Stimulated activated CD8-positive, alpha-beta memory T cell treated with anti-CD3 and anti-CD28 coated beads, Interleukin-15, amount 100 ng/mL, for 4 hours (primary cell): ENCODE measurements around the gene PEAR1.
"Not testable (repeated sequence)": the region's sequence is repeated elsewhere in the genome, so short reads cannot be mapped to it uniquely, and the experiment has no call there.

Source experiments
- DNase-seq, 2 donors: peaks; one replicate each; pipeline ENCODE4 v3.0.0-alpha.2; 2020; ENCODE audit warnings: low read depth in 2 of 2

Gene PEAR1

DNA sequence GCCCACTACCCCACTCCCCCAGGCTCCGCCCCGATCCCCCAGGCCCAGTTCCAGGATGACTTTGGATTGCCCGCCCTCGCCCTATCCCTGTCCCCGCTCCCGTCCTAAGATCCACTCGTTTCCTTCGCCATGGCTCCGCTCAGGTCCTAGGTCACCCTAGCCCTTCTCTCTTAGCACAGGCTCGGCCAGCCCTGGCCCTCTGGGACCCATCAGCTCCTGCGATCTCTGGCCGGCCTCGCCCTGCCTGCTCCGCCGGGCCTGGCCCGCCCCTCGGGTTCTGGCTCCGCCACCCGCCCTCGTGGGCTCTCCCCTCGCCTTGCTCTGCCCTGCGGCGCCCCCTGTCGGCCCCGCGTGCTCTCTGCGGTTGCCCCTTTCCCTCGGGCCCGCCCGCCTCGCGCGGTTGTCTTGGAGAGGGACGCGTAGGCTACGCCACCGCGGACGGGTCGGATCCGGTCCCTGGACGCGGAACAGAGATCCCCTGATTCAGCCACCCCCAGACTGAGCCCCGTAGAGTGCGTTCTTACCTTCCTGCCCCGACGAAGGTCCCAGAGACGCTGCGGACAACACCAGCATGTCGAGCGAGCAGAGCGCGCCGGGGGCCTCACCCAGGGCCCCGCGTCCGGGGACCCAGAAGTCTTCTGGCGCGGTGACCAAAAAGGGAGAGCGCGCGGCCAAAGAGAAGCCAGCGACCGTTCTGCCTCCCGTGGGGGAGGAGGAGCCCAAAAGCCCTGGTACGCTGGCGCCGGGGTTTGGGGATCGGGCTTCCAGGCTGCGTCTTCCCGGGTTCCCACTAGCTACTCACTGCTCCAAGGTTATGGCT, 26.9 kb downstream of the PEAR1 start, which contains the start of gene LRRC71:
TSS of gene LRRC71 (plus strand) at position 400 of the 820 bp plus-strand sequence. CDS start at position 572, 172 bp downstream.
- peak in 1 of 2 donors; percentile 14 for DNase-seq

DNA sequence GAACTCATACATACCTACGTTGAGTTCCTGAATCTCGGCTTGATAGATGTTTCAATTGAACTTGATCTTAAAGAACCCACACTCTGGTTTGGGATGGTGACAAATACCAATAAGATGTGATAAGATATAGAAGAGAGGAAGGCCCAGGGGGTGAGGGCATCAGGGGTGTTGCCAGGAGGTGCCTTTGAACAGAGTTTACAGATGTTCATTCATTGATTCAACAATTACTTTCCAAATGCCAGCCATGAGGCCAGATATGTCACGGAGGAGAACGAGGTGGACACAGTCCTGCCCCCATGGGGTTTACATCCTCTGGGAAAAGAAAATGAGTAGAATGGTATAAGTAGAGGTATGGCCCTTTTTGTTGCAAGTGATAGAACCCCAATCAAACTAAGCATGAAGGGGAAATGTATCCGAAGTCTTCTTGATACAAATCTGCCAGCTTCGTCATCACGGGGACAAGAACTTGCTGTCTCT, 27.6 kb downstream of the PEAR1 start:
- DNase-seq: no peak

DNA sequence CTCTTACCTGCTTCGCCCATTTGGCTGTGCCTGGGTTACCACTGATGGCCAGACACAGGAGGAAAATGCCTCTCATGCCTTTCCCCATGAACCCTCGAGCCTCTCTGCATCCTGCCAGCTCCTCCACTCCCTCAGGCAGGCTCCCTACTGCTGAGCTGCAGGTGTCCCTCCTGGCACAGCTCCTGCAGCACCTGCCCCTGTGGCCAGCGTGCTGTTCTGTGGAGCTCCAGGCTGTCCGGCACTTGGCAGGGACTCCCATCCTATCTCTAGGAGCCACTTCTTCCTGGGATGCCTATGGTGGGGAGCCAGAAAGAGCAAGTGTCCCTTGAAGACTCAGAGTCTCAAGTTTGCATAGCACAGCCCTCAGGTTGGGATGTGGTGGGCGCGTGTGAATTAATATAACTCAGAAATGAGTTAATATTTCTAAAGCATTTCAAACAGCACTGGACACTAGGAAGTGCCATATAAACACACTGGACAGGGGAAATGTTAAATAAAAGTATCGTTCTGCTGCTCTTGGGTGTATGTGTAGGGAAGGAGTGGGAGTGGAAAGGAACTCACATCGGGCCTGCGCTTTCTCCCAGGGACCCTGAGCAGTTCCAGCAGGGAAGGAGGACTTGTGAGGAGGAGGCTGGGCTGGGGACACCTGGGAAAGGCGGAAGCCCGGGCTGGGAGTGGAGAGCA, 29.6 kb downstream of the PEAR1 start:
- no peak for DNase-seq

DNA sequence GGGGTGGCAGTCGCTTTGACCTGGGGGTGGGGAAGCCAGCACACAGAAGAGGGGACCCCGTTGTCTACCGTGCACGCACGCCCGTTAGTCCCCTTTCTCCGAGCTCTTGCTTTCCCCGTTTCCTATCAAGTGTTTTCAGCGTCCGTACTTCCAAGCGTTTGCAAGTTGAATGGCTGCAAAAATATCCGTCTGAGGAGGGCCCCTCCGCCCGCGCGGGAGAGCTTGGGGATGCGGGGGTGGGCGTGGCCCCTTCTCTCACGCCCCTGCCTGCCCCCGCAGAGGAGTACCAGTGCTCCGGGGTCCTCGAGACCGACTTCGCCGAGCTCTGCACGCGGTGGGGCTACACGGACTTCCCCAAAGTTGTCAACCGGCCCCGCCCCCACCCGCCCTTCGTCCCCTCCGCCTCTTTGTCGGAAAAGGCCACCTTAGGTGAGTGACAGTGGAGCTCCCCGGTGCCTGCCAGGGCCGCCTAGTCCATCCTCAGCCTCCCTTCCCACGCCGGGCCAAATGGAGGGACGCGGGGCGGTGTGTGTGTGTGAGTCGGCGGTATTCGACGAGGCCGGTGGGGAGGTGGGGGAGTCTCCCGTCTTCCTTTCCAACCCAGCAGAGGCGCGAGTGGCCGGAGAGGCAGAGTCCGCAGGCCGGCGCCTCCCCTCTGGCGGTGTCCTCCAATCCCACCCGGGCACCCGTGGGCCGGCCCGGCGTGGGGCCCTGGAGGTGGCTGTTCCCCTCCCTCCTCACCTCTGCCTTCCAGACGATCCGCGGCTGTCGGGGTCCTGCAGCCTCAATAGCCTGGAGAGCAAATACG, 30.4 kb downstream of the PEAR1 start:
- no peak for DNase-seq

DNA sequence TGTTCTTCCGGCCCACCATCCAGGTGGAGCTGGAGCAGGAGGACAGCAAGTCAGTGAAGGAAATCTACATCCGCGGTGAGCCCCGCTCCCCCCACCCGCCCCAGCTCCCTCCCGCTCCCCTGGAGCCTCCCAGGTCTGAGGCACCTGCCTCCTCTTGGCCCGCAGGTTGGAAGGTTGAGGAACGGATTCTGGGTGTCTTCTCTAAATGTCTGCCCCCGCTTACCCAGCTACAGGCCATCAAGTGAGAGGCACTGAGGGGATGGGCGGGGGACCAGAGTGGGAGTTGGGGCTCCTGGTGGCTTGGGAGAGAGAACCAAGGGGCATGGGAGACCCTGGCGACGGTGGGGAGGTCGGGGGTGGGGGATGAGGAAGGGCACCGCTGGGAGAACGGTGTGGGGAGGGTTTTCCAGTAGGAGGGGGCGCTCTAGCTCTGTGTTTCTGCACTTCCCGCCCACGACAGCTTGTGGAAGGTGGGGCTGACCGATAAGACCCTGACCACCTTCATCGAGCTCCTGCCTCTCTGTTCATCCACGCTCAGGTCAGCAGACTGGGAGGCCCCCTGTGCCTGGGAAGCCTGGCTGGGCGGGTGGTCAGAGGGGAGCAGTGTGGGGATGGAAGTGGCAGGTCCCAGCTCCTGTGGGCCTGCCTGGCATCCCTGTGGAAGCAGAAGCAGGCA, 31.1 kb downstream of the PEAR1 start:
- no peak for DNase-seq

DNA sequence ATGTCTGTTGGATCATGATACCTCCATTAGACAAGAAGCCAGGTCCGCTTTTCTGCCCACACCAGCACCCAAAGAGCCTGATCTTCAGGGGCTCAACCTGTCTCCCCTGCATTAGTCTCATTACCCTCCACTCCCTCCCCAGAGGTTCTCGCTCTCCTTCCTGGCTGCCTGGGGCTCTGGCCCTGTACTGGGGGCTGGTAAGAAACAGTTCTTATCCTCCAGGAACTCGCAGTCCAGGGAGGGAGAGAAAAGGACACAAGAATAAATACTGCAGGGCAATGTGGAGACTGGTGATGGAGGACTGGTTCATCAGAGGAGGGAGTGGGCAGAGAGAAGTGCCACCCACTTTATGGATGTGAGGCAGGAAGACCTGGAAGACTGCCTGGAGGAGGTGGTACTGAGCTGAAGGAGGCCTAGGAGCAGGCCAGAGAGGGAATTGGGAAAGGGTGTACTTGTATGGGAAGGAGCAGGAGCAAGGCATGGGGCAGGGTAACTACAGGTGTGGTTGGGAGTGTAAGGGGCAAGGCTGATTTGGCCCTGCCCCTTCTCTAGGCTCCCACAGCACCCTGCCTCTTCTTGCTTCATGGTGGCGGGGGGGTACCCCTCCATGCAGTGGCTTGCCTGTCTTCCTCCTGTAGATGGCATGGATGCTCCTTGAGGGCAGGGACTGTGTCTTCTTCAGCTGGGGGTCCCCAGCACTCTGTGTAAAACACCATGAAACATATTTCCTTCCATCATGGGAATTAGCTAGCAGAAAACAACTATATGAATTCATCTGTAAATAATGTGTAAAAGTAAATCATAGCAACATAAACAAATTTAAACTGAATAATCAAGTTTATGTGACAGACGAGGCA, 31.9 kb downstream of the PEAR1 start:
- DNase-seq: no peak

DNA sequence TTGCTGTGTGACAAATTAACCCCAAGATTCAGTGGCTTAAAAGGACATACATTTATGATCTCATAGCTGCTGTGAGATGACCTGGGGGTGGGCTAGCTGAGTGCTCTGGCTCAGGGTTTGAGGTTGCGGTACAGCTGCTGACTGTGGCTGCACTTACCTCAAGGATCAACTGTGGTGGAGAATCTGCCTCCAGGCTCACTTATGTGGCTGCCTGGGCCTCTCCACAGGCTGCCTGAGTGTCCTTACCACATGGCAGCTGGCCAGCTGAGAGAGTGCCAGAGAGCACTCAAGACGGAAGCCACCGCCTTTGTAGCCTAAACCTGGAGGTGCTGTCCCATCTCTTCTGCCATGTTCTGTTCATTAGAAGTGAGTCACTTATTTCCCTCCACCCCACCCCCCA, 32.7 kb downstream of the PEAR1 start:
- no peak for DNase-seq

DNA sequence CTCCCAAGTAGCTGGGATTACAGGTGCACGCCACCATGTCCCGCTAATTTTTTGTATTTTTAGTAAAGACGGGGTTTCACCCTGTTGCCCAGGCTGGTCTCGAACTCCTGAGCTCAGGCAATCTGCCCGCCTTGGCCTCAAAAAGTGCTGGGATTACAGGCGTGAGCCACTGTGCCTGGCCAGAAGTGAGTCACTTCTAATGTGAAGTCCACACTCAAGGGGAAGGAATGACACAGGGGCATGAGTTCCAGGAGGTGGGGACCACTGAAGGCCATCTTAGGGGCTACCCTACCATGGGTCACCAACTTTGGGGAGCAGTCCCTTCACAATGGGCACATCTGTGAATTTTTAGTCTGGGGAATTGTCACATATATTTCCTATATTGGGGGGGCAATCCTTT, 33.2 kb downstream of the PEAR1 start:
- DNase-seq: not testable (repeated sequence)

DNA sequence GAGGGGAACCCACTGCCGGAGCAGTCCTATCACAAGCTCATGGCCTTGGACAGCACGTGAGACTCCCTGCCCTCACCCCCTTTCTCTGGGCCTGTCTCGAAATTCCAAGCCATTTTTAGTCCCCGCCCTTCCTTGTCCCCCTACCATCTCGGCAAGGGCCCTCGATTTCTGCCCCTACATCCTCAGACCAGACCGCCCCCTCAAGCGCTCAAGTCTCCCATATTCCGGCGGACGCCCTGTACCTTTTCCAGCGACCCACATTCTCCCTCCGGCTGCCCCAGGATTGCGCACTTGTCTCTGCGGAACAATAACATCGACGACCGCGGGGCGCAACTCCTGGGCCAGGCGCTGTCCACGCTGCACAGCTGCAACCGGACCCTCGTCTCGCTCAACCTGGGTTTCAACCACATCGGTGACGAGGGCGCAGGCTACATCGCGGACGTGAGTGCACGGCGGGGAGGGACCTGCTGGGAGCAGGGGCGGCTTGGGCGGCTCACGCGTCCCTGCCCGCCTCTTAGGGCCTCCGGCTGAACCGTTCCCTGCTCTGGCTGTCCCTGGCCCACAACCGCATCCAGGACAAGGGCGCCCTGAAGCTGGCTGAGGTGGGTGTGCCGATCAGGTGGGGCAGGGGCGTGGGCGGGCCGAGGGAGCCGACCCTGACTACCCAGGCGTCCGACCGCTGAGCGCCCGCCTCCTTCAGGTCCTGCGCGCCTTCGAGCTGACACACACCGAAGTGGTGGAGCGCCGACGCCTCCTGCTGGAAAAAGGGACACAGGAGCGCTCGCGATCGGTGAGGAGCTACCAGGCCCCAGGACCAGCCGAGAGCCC, 33.9 kb downstream of the PEAR1 start:
- DNase-seq: peak; percentile 13 to 29

DNA sequence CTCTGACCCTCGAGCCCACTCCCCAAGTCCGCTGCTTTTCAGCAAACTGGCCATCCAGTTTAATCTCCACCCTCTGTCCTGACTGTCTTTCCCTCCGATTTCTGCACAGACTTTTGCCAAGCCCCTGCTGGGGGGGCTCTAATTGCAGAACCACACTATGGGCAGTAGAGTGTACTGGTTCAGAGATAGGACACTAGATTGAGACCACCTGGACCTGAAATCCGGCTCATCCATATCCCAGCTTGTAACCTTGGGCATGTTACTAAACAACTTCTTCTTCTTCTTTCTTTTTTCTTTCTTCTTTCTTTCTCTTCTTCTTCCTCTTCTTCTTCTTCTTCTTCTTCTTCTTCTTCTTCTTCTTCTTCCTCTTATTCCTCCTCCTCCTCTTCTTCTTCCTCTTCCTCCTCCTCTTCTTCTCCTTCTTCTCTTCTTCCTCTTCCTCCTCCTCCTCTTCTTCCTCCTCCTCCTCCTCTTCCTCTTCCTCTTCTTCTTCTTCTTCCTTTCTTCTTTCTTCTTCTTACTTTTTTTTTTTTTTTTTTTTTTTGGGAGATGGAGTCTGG, 34.6 kb downstream of the PEAR1 start:
- DNase-seq: no peak

DNA sequence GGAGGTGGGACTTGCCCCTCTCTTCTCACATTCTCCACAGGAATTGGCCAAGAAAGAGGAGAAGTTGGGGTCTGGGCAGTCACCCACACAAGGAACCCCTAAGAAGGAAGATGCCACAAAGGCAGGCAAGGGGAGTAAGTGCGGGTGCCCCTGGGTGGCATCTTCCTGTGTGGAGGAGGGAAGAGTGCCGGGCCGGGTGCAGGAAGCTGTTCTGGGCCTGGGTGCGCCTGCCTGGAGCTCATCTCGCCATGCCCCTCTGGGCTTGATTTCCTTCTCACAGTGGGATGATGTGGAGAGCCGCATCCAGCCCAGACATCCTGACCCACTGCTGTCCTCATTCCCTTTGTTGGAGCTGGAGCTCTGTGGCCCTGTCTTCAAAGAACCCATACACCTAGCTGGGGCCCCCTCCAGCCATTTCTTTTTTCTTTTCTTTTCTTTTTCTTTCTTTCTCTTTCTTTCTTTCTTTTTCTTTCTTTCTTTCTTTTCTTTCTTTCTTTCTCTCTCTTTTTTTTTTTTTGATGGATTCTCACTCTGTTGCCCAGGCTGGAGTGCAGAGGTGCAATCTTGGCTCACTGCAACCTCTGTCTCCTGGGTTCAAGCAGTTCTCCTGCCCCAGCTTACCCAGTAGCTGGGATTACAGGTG, 36.2 kb downstream of the PEAR1 start:
- DNase-seq: no peak

DNA sequence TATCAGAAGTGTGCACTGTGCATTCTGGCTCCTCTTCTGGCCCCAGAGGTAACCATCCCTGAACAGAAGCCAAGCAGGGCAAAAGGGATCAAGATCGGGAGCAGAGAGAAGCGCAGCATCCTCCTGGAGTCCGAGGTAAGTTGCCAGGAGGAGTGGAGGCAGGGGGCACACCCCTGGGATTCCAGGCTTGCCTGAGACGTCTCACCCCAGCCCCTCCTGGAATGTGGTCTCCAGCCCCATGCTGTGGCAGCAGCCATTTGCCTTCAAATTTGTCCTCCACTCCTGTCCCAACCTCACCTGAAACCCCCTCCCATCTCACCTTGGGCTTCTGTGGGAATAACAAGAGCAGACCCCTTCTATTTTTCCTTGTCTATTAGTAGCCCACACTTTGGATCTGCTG, 37.0 kb downstream of the PEAR1 start:
- no peak for DNase-seq

DNA sequence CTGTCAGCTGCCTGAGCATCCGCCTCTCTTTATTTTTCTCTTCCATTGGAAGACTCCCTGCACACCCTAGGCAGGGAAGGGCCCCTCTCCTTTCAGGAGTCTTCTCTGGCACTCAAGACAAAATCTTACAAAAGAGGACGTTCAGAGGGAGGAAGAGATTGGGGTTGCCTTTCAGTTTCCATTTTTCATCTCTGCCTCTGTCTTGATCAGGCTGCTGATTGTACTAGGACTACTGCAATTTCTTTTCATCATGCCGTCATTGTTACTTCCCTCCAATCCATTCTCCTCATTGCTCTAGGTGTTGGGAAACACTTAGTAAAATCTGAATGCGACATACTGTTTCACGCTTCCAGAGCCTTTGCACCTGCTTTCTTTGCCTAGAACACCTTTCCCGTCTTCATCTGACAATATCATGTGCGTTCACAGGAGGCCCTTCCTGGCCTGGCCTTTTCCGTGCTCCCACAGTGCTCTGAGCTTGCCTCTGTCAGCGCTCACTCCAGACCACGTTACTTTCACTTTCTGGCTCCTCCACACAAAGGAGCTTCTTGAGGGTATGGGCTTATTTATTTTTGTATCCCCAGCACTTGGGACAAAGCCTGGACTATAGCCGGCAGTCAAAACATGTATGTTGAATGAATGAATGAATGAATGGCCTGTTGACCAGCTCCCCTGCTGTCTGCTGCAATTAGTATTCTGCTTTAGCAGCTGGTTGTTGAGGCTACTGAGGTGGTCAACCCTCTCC, 37.9 kb downstream of the PEAR1 start:
- no peak for DNase-seq

DNA sequence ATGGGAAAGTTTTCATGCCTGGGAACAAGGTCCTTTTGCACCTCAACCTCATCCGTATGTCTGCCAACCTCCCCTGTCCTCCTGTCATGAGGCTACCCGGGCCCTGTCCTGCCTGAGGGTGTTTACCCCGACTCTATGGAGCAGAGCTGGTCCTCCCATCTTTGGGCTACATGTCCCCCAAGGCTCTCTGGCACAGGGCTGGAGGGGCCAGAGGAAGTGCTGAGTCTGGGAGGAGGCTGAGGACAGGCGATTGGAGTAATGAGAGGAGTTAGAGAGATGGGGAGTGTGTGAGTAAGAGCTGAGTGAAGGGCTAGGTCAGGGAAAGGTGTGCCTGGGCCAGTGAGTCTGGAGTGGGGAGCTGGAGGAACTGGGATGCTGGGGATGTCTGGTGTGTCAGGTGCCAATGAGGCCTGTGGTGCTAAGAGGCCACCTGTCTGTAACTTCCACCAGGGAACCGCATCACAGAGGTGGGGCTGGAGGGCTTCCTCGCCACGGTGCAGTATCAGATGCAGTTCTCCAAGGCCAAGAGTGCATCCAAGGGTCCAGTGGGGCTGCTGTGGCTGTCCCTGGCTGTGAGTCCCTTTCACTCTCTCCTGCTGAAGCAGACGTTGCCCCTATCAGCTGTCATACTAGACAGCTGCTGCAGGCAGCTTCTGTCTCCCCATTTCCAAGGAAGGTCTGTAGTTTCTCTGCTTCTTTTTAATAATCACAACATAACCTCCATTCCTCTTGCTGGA, 38.6 kb downstream of the PEAR1 start:
- no peak for DNase-seq

DNA sequence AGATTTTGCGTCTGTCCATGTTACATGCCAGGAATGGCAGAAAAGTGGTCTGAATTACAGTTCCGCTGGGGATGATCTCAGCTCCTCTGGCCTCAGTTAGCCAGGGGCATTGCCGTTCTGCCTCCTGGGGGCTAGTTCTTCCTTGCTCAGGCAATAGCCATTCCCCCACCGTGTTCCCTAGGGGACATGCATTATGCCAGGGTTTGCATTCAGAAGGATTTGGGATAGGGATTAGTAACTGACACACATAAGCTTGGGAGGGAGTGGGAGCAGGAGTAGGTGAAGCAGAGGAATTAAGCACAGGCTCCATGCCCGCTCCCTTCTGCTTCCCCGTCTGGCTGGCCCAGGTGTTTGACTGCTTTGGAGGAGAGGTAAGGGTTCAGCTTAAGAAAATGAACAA, 39.6 kb downstream of the PEAR1 start:
- DNase-seq: no peak

DNA sequence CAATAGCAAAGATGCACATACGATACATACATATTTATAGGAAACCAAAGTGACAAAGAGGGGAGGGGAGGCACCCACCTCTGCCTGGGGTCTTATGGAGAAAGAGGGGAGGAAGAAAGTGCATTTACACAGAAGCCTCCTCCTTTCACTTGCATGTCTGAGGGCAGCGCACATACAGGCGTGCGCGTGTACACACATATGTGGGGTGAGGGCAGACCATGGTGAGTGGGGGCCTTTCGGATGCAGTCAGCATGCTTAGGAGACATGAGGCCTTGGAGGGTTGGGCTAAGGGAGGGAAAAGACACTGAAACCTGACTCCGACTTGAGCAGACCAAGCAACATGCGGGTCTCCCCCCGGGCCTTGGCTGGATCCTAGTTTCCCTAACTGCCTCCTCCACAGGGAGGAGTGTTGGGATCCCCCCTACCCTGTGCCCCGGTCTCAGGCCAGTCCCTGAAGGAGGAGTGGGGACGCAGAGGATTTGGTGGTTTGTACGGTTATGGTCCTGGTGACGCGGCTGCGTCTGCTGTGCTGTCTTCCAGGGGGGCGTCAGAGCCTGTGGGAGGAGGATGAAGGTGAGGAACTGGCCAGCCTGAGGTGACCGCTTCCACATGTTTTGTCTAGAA, 42.1 kb downstream of the PEAR1 start:
- no peak for DNase-seq

DNA sequence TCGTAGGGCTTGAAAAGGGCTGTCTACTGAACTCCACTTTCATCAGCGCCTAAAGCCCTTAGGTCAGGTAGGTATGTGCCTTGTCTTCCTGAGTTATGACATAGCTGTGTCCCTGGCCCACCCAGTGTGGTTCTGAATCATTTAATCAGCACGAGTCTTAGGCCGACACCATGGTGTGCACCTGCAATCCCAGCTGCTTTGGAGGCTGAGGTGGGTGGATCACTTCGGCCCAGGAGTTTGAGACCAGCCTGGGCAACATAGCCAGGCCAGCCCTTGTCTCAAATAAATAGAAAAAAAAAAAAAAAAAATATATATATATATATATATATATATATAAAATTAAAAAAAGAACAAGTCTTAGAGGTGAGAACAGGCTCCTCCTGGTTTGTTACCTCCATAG, 42.7 kb downstream of the PEAR1 start:
- no peak for DNase-seq
